IMR-90 (cell line): ENCODE measurements around the gene CHMP6. TPM values are rescaled to one million over a fixed set of nuclear protein-coding genes. Genes with fewer than 3 reads are reported as not detected.

Experiments
- ATAC-seq: fragments of 200-7000 bp; cut with Tn5 transposase; 2 replicates; pipeline ENCODE4 v1.9.1; 2020; ENCODE audit warnings: low read depth, mild to moderate bottlenecking, moderate library complexity
- BruUV-seq: library from RNA; stranded (reverse); fragments of 400-500 nt; replicated peaks from 2 replicates; lab custom pipeline; 2021; lab: Mats Ljungman, UMichigan
- CTCF ChIA-PET: fragments of 300-600 bp; formaldehyde crosslinking; extraction: SDS; loops from one replicate; lab custom pipeline; 2021; ENCODE audit warnings: antibody characterized with exemption; lab: Yijun Ruan, JAX
- POLR2A ChIA-PET: fragments of 300-600 bp; sonication (Branson Sonifier 250); formaldehyde crosslinking; loops from one replicate; lab custom pipeline; 2022; ENCODE audit warnings: antibody characterized with exemption; ENCODE audit not compliant: unreplicated experiment; lab: Charles Lee
- DNase-seq: peaks from one replicate; pipeline ENCODE4 v3.0.0; 2013
- H2AFZ ChIP-seq: replicated peaks from 2 replicates; pipeline ENCODE3; 2013; ENCODE audit warnings: low read length, mild to moderate bottlenecking; ENCODE audit not compliant: poor library complexity
- H2AK5ac ChIP-seq: 2 replicates; pipeline ENCODE4 v1.6.1; 2013; ENCODE audit warnings: low read depth, low read length, inconsistent platforms
- H2AK9ac ChIP-seq: replicated peaks from 2 replicates; pipeline ENCODE3; 2013; ENCODE audit warnings: mild to moderate bottlenecking, low read depth, low read length, moderate library complexity; ENCODE audit not compliant: poor library complexity
- H2BK120ac ChIP-seq: 2 replicates; pipeline ENCODE4 v1.6.1; 2013; ENCODE audit warnings: low read depth, low read length, inconsistent platforms
- H2BK15ac ChIP-seq: 3 replicates; pipeline ENCODE4 v1.6.1; 2013; ENCODE audit warnings: low read depth, low read length, inconsistent platforms
- H2BK20ac ChIP-seq: 2 replicates; pipeline ENCODE4 v1.6.1; 2013; ENCODE audit warnings: low read depth, mild to moderate bottlenecking, inconsistent platforms, low read length, moderate library complexity
- H2BK5ac ChIP-seq: 2 replicates; pipeline ENCODE4 v1.6.1; 2013; ENCODE audit warnings: mild to moderate bottlenecking, low read depth, low read length, inconsistent platforms; ENCODE audit not compliant: poor library complexity, severe bottlenecking
- H3K14ac ChIP-seq: replicated peaks from 2 replicates; pipeline ENCODE4 v1.6.1; 2013; ENCODE audit warnings: low read depth, low read length, inconsistent platforms
- H3K18ac ChIP-seq: 2 replicates; pipeline ENCODE4 v1.6.1; 2013; ENCODE audit warnings: low read depth, low read length, control low read depth
- H3K23ac ChIP-seq: 2 replicates; pipeline ENCODE4 v1.6.1; 2013; ENCODE audit warnings: low read depth, low read length, inconsistent platforms
- H3K27ac ChIP-seq: 2 replicates; pipeline ENCODE4 v1.5.1; 2013; ENCODE audit warnings: mild to moderate bottlenecking, control low read depth, low read length; ENCODE audit not compliant: insufficient read depth
- H3K27me3 ChIP-seq: 2 replicates; pipeline ENCODE4 v1.6.1; 2013; ENCODE audit warnings: low read length; ENCODE audit not compliant: control insufficient read depth, insufficient read depth
- H3K36me3 ChIP-seq: 2 replicates; pipeline ENCODE4 v1.6.1; 2013; ENCODE audit warnings: low read length, mixed read lengths; ENCODE audit not compliant: control insufficient read depth, insufficient read depth
- H3K4ac ChIP-seq: 2 replicates; pipeline ENCODE4 v1.6.1; 2013; ENCODE audit warnings: low read depth, low read length, inconsistent platforms
- H3K4me1 ChIP-seq: 2 replicates; pipeline ENCODE4 v1.6.1; 2013; ENCODE audit warnings: low read length, mixed read lengths; ENCODE audit not compliant: control insufficient read depth, insufficient read depth
- H3K4me2 ChIP-seq: 2 replicates; pipeline ENCODE4 v1.6.1; 2013; ENCODE audit warnings: low read depth, mild to moderate bottlenecking, control low read depth, low read length, moderate library complexity
- H3K4me3 ChIP-seq: 2 replicates; pipeline ENCODE4 v1.5.1; 2013; ENCODE audit warnings: low read depth, mild to moderate bottlenecking, control low read depth, low read length, moderate library complexity; ENCODE audit not compliant: insufficient read depth
- H3K56ac ChIP-seq: 2 replicates; pipeline ENCODE4 v1.6.1; 2013; ENCODE audit warnings: low read length, inconsistent platforms; ENCODE audit not compliant: insufficient read depth; ENCODE audit errors: extremely low read depth
- H3K79me1 ChIP-seq, 2 experiments: 2 replicates each; pipeline ENCODE4 v1.6.1; 2013; ENCODE audit warnings: low read length in 2 of 2, inconsistent platforms in 1 of 2, low read depth in 1 of 2
- H3K9ac ChIP-seq: 2 replicates; pipeline ENCODE4 v1.6.1; 2013; ENCODE audit warnings: low read depth, low read length, control low read depth
- H3K9me1 ChIP-seq: 2 replicates; pipeline ENCODE4 v1.6.1; 2013; ENCODE audit warnings: low read length, inconsistent platforms; ENCODE audit not compliant: insufficient read depth
- H3K9me3 ChIP-seq: 2 replicates; pipeline ENCODE4 v1.6.1; 2013; ENCODE audit warnings: low read length; ENCODE audit not compliant: control insufficient read depth, insufficient read depth
- H4K20me1 ChIP-seq: 2 replicates; pipeline ENCODE4 v1.6.1; 2013; ENCODE audit warnings: low read length, inconsistent platforms; ENCODE audit not compliant: insufficient read depth
- H4K5ac ChIP-seq: 2 replicates; pipeline ENCODE4 v1.6.1; 2013; ENCODE audit warnings: mild to moderate bottlenecking, low read depth, low read length, control low read depth
- H4K8ac ChIP-seq, 2 experiments: 2 replicates each; pipeline ENCODE4 v1.6.1; 2013; ENCODE audit warnings: low read depth in 2 of 2, low read length in 2 of 2, control low read depth in 1 of 2, inconsistent platforms in 1 of 2
- H4K91ac ChIP-seq: 2 replicates; pipeline ENCODE4 v1.6.1; 2013; ENCODE audit warnings: low read depth, low read length, inconsistent platforms; ENCODE audit not compliant: insufficient read depth
- BHLHE40 ChIP-seq: fragments of 150-350 bp; IDR thresholded peaks from 2 replicates; pipeline ENCODE4 v1.6.1; 2016; ENCODE audit warnings: mild to moderate bottlenecking, low read depth, low read length
- ELK1 ChIP-seq: fragments of 150-350 bp; IDR thresholded peaks from 2 replicates; pipeline ENCODE4 v1.6.1; 2016; ENCODE audit warnings: low read depth, mild to moderate bottlenecking, low read length, moderate library complexity, borderline replicate concordance
- MAZ ChIP-seq: IDR thresholded peaks from 2 replicates; pipeline ENCODE4 v1.6.1; 2012; ENCODE audit warnings: low read depth, mild to moderate bottlenecking, low read length, improper control_type of control experiment, moderate library complexity, borderline replicate concordance
- POLR2A ChIP-seq: IDR thresholded peaks from 2 replicates; pipeline ENCODE4 v1.6.1; 2012; ENCODE audit warnings: mild to moderate bottlenecking, low read depth, low read length
- WGBS, 2 experiments: methylation state at CpG; one replicate each; pipeline versions ENCODE4 v1.1.5 to v1.1.7; 2013; ENCODE audit warnings: missing lambda C conversion rate in 2 of 2; ENCODE audit not compliant: insufficient read length in 1 of 2; ENCODE audit errors: extremely low coverage in 2 of 2; 5-methylcytosine and 5-hydroxymethylcytosine counted together
- dilution Hi-C: fragments of 300-500 bp; cut with HindIII; formaldehyde crosslinking; loops from one replicate; pipeline ENCODE4 v1.14.3; 2018; ENCODE audit warnings: low sequenced_read_pairs; ENCODE audit not compliant: unreplicated experiment
- in situ Hi-C: fragments of 300-500 bp; cut with MboI; formaldehyde crosslinking; loops from 3 replicates; pipeline ENCODE4 v1.14.3; 2019; ENCODE audit warnings: low sequenced_read_pairs, inconsistent platforms, mixed read lengths
- intact Hi-C: fragments of 100-400 bp; cut with micrococcal nuclease; formaldehyde crosslinking; loops from 2 replicates; pipeline ENCODE4 v1.10.0; 2022
- polyA plus RNA-seq, 3 experiments: library from polyadenylated mRNA; depleted of rRNA; stranded (reverse); fragments of >200 nt; gene quantifications; 2 replicates each; pipeline ENCODE4 v1.2.3, GENCODE V29; 2012; ENCODE audit warnings: low replicate concordance in 1 of 3
- total RNA-seq: library from RNA; depleted of rRNA; stranded (reverse); fragments of >200 nt; gene quantifications from 2 replicates; pipeline ENCODE4 v1.2.3, GENCODE V29; 2012

CHMP6 gene
- total and polyA plus RNA-seq, 2 of the 4 experiments (the other 2 are of a cell fraction): 5.0 to 40.3 TPM

GRCh38 chr17:80964544-80964856, 27.1 kb upstream of the CHMP6 start:
- Histone ChIP-seq H4K5ac (no peak overlapping the region), H2AFZ (no peak overlapping the region), H2BK15ac (no peak overlapping the region), H3K27ac (no peak overlapping the region), H4K8ac (no peak overlapping the region), H3K4me3 (no peak overlapping the region), H3K4me2 (no peak overlapping the region), H3K9me1 (peaks cover 2% of the 10 kb centered on the region; the same call in 1 of the 2 replicates), H4K91ac (no peak overlapping the region), H3K23ac (no peak overlapping the region), H4K20me1 (no peaks in the 10 kb centered on the region), H3K36me3 (peaks cover 3% of the 10 kb centered on the region; the same call in 1 of the 2 replicates), H2BK20ac (no peak overlapping the region), H3K4me1 (peaks cover 13% of the 10 kb centered on the region), H3K4ac (no peak overlapping the region), H3K9me3 (no peaks in the 10 kb centered on the region), H2BK5ac (no peak overlapping the region), H3K27me3 (no peaks in the 10 kb centered on the region), H2AK5ac (no peak overlapping the region), H3K79me1 (no peaks in the 10 kb centered on the region), H2AK9ac (no peak overlapping the region), H3K56ac (no peak overlapping the region), H2BK120ac (no peak overlapping the region), H3K14ac (no peak overlapping the region), H3K9ac (no peak overlapping the region), H3K18ac (no peak overlapping the region)
- dilution Hi-C loops: no loop called here
- no peak for ATAC-seq
- TF ChIP-seq BHLHE40: no peak
- TF ChIP-seq MAZ: no peak
- no peak for TF ChIP-seq ELK1
- no peak for TF ChIP-seq POLR2A
- CTCF ChIA-PET: no interaction called here
- WGBS, 2 experiments: 80% methylated on average over 1 of the region's 14 CpGs; no CpG with 5 or more reads in 1 of the 2 experiments
- no TSS peak for BruUV-seq
- intact Hi-C loops: no loop called here
- DNase-seq: no peak
- in situ Hi-C loops: no loop called here
- POLR2A ChIA-PET: no interaction called here
